HFF-Myc (cell line): ENCODE data around the gene MTFR1L.

Experiments
- DNase-seq: peaks from one replicate; pipeline ENCODE4 v3.0.0-alpha.2; 2011; ENCODE audit warnings: low read depth; ENCODE audit errors: extremely low read depth
- H3K4me3 ChIP-seq: replicated peaks from 2 replicates; pipeline ENCODE4 v1.5.1; 2011; ENCODE audit warnings: low read depth, mild to moderate bottlenecking, control low read depth, low read length
- TF ChIP-seq, protein P1 (sequence below): IDR thresholded peaks from 2 replicates; pipeline ENCODE4 v1.5.1; 2012; ENCODE audit warnings: mild to moderate bottlenecking, low read depth, low read length, control low read depth; ENCODE audit errors: missing control alignments

Gene MTFR1L

DNA sequence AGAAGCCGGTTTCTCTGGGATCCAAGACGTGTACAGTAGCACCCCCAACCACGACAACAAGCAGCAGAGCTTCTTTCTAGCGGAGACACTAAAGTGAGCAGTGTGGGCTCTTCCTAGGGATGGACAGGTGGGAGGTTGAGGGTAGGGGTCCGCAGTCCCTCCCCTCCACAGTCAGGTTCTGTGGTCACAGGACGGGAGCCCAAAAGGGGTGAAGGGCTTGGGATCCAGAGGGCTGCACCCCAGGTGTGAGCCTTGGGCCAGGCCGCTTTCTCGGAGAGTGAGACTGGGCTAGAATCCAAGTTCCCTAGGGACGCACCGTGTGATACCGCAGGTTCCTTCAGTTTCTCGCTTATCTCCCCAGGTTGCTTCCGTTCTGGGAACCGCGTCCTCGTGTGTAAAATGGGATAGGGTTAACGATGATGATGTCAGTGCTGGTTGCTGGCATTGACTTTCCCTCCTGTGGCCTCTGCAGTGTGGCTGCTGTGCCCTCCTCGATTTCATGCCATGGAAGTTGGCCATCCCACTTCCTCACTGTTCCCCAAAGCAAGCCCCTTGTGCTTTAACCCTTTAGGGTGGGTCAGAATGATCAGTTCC is 37.0 kb upstream of the MTFR1L start:
- no peak overlapping the region for H3K4me3 ChIP-seq
- TF ChIP-seq, protein P1, sequence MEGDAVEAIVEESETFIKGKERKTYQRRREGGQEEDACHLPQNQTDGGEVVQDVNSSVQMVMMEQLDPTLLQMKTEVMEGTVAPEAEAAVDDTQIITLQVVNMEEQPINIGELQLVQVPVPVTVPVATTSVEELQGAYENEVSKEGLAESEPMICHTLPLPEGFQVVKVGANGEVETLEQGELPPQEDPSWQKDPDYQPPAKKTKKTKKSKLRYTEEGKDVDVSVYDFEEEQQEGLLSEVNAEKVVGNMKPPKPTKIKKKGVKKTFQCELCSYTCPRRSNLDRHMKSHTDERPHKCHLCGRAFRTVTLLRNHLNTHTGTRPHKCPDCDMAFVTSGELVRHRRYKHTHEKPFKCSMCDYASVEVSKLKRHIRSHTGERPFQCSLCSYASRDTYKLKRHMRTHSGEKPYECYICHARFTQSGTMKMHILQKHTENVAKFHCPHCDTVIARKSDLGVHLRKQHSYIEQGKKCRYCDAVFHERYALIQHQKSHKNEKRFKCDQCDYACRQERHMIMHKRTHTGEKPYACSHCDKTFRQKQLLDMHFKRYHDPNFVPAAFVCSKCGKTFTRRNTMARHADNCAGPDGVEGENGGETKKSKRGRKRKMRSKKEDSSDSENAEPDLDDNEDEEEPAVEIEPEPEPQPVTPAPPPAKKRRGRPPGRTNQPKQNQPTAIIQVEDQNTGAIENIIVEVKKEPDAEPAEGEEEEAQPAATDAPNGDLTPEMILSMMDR, result no peak
- DNase-seq, result no peak

DNA sequence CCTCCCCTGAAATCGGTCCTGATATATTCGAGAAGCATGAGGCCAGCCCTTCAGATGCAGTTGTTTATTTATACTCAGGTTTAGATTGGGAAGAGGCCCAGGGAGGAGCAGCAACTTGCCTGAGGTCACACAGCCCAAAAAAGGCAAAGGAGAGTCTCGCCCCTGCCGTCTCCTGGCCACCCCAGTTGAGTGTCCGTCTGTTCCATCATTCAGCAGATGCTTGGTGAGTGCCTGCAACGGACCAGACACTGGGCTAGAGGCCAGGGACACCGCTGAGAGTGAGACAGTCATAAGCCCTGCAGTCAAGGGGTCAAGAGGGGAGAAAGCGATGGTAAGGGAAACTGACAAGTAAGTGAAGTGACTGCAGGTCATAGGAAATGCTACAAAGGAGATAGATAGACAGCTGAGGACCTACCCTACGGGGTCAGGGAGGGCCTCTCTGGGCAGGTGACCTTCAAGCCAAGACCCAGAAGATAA is 35.1 kb upstream of the MTFR1L start:
- TF ChIP-seq, protein P1, result no peak
- no peak for DNase-seq
- H3K4me3 ChIP-seq, result no peak overlapping the region

DNA sequence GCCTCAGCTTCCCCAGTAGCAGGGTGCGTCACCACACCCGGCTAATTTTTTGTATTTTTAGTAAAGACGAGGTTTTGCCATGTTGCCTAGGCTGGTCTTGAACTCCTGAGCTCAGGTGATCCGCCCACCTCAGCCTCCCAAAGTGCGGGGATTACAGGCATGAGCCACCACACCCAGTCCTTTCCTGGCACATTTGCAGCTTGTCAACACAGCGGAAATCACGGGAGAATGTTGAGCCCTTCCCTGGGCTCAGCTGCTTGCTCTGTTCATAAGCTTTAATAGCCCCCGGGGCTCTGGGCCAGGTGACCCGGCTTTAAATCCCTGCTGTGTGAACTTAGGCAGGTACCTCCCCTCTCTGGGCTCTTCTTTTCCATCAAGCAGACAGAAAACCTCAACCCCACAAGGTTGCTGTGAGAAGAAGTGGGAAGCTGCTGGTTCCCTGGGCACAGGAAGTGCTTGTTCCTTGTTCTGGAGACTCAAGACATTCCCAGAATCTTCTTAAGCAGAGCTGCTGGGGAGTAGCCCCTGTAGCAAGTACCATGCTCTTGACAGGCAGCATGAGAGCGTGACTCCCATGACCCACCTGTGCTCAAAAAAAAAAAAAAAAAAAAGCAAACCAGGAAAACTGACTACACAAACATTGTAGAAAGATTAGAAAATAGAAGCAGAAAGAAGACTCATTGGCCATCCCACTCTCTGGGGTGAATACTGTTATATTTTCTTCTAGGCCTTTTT is 34.3 kb upstream of the MTFR1L start:
- H3K4me3 ChIP-seq, result no peak overlapping the region
- TF ChIP-seq, protein P1, result no peak
- no peak for DNase-seq

DNA sequence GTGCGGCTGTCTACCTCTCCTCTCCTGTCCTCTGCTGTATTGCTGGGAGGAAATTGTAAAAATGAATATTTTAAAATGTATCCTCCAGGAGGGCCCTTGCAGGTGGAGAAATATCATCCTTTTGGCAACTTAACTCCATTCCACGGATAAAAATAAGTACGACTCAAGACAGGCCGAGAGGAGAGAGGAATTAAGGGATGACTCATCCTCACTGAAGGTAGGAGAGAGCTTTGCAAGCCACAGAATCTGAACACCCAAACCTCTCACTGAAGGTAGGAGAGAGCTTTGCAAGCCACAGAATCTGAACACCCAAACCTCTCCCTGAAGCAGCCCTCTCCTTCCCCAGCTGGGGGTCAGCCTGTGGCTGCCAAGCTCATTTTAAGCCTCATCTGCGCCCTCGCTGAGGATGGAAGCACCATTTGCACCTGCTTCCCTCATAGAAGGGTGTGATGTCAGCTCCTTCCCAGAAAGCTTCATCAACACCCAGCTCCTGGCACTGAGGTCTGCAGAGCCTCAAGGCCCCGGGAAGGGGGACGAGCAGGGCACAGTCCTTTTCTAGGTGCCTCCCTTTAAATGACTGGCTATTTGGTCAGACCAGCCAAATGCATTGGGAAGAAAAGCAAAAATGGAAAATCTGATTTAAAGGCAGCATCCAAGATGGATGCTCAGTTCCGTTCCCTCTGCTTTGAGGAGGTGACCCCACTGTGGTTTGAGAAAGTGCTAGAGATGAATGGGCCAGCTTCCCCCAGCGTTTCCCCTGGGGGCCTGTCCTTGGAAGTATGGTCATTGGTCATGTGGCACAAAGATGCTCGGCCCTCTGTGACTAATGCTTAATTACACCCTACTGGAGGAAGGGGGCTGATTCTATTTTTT is 32.6 kb upstream of the MTFR1L start:
- TF ChIP-seq, protein P1, result no peak
- DNase-seq, result no peak
- no peak overlapping the region for H3K4me3 ChIP-seq

DNA sequence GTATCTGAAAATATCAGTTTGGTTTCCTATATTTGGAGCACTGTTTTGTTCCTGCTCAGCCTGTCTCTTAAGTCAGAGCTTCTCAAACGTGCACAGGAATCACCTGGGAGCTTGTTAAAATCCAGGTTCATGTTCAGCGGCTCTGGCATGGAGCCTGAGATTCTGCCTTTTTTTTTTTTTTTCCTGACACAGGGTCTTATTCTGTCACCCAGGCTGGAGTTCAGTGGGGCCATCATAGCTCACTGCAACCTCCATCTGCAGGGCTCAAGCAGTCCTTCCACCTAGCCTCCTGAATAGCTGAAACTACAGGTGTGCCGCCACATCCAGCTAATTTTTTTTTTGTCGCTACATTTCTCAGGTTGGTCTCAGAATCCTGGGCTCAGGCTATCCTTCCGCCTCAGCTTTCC is 32.0 kb upstream of the MTFR1L start:
- TF ChIP-seq, protein P1, result no peak
- no peak for DNase-seq

DNA sequence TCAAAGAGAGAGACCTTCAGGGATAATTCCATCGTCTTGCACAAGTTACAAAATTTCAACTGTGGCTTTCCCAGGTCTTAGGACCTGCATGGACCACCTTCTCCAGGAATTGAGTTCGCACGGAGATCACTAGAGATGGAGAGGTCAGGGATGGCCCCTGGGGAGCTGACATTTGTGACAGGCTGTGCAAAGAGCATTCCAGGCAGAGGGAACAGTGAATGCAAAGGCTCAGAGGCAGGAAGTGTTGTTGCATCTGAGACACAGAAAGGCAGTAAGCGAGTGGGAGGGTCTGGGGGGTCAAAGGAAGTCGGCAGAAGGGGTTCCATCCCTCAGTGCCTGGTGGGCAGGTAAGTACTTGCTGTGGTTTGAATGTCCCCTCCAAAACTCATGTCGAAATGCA is 29.3 kb upstream of the MTFR1L start:
- H3K4me3 ChIP-seq, result no peak overlapping the region
- TF ChIP-seq, protein P1, result no peak
- DNase-seq, result no peak

More for the DNA sequence above, 32.0 kb upstream of the MTFR1L start:
- H3K4me3 ChIP-seq, result no peak overlapping the region
